NOMO-1 treated with dmso at 0.1 percent for 144 hours (cell line): ENCODE measurements around the gene ERVFRD-1.
"Not testable (repeated sequence)": the region's sequence is repeated elsewhere in the genome, so short reads cannot be mapped to it uniquely, and the experiment has no call there.

ENCODE experiments used
- DNase-seq: peaks from one replicate; lab custom pipeline; 2025; ENCODE audit not compliant: unreplicated experiment; lab: John Stamatoyannopoulos, UW

The ERVFRD-1 gene

DNA sequence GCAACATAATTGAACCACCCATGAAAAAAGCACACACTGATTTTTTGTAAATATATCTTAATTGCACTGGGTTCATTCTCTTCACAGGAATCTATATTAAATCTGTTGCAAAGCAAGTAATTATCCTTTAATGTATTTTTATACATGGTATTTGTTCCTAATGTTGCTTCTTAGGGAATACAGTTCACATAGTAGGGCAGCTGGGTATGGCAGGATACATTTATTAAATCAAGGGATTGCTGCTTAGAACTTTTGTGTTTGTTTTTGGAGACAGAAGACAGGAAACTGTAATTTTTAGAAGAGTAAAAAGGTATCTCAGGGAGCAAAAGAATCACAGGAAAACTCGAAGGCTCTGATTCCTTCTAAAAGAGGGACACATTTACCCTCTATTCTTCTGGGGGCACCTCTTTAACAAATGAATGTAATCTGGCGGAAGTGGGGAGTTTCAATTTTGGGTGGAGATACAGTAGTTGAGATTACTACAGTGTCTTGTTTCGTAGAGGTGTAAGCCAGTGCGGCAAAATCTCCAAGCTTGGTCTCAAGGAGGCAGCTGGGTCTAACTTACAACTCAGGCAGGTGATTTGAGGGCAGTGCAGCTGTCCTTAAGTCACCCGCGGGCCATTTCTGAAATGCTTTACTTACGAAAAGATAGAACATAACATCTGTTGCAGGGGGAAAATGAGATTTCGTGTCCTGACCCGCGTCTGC is 18.7 kb downstream of the ERVFRD-1 start:
- no peak for DNase-seq

DNA sequence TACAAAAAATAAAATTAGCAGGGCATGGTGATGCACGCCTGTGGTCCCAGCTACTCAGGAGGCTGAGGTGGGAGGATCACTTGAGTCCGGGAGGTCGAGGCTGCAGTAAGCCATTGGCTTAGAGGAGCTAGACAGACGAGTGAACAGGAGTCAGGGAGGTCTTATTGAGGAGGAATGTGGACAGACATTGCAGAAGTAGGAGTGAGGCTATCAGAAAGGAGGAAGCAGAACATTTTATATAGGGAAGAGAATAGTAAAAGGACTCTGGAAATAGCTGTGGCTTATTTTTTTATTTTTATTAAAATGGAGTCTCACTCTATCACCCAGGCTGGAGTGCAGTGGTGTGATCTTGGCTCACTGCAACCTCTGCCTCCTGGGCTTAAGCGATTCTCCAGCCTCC is 20.4 kb downstream of the ERVFRD-1 start:
- DNase-seq: not testable (repeated sequence)

DNA sequence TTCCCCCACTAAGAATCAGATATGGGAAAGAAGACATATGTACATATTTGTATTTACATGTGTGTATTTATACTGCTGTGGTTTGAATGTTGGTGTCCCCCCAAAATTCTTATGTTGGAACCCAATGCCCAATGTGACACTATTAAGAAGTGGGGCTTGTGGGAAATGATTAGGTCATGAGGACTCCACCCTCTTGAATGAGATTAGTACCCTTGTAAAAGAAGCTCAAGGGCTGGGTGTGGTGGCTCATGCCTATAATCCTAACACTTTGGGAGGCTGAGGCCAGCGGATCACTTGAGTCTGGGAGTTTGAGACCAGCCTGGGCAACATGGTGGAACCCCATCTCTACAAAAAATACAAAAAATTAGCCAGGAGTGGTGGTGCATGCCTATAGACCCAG is 21.8 kb downstream of the ERVFRD-1 start:
- DNase-seq: no peak

DNA sequence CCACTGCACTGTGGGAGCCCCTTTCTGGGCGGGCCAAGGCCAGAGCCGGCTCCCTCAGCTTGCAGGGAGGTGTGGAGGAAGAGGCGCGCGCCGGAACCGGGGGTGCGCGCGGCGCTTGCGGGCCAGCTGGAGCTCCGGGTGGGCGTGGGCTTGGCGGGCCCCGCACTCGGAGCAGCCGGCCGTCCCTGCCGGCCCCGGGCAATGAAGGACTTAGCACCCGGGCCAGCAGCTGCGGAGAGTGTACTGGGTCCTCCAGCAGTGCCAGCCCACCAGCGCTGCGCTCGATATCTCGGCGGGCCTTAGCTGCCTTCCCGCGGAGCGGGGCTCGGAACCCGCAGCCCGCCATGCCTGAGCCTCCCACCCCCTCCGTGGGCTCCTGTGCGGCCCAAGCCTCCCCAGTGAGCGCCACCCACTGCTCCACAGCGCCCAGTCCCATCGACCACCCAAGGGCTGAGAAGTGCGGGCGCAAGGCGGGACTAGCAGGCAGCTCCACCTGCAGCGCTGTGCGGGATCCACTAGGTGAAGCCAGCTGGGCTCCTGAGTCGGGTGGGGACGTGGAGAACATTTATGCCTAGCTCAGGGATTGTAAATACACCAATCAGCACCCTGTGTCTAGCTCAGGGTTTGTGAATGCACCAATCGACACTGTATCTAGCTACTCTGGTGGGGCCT is 24.2 kb downstream of the ERVFRD-1 start:
- not testable (repeated sequence) for DNase-seq

DNA sequence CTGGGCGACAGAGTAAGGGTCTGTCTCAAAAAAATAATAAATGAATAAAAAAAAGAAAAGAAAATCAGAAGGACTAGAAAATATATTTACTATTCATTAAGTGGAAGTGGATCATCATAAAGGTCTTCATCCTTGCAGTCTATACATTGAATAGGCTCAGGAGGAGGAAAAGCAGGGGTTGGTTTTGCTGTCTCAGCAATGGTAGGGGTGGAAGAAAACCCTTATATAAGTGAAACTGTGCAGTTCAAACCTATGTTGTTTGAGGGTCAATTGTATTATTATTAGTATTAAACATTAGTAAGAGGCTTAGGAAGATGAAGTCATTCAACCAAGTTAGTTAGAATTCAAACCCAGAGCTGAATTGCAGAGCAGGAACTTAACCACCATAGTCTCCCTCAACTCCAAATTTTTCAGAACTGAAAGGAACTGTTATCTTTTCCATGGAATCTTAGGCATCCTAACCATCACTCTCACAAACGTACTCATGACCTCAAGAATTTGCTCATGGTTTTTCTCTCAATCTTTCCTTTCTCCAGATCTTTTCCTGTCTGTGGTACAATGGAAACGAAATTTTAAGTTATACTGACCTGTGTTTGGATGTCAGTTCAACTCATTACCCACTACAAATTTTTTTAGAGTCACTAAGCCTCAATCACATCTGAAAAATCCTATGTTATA is 25.6 kb downstream of the ERVFRD-1 start:
- no peak for DNase-seq

DNA sequence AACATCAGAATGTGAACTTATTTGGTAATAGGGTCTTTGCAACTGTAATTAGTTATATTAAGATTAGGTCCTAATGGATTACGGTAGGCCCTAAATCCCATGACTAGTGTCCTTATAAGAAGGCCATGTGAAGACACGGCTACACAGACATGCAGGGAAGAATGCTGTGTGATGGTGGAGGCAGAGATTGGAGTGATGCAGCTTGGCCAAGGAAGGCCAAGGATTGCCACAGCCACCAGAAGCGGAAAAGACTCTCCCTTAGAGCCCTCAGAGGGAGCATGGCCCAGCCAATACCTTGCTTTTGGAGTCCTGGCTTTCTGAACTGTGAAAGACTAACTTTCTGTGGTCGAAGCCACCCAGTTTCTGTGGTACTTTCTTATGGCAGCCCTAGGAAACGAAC is 27.6 kb downstream of the ERVFRD-1 start:
- DNase-seq: no peak

DNA sequence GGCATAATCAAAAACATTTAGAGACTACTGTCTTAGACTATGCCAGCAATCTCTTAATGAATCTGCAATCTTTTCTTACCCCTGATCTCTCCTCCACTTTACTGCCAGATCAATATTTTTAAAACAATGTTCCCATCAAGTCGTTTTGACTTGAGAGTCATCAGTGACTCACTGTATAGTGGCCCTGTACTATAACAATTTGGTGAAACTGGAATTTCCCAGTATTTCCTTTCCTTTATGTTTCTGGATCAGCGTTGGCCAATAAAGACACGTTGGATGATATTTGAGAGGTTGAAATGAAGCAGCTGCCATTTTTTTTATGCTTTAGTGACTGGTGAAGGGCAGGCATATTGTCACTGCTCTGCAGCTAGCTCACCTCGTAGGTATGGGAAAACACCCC is 28.0 kb downstream of the ERVFRD-1 start:
- DNase-seq: no peak

DNA sequence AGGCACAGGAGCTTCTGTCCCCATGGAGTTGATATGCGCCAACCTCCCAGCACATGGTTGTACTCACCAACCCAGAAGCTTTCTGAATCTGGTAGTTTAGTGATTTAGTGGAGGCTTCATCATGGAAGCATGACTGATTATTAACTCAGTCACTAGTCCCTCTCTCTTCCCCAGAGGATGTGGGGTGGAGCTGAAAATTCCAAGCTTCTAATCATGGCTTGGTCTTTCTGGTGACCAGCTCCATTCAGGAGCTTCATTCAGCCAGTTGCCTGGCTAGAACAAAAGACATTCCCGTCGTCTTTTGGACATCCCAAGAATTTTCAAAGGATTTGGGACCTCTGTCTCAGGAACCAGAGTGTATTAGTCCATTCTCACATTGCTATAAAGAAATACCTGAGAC is 31.2 kb downstream of the ERVFRD-1 start:
- DNase-seq: no peak

DNA sequence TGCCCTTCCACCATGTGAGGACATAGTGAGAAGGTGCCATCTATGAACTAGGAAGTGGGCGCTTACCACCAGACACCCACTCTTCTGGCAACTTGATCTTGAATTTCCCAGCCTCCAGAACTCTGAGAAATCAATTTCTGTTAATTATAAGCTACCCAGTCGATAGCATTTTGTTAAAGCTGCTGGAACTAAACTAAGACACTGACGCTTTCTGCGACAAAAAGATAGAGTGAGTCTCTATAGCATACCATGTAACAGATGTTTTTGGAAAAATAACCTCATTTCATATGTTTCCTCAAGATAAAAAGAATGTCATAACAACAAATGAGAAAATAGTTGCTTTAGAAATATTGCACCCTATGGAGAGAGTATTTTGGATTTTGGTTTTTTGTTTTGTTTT is 33.3 kb downstream of the ERVFRD-1 start:
- no peak for DNase-seq

DNA sequence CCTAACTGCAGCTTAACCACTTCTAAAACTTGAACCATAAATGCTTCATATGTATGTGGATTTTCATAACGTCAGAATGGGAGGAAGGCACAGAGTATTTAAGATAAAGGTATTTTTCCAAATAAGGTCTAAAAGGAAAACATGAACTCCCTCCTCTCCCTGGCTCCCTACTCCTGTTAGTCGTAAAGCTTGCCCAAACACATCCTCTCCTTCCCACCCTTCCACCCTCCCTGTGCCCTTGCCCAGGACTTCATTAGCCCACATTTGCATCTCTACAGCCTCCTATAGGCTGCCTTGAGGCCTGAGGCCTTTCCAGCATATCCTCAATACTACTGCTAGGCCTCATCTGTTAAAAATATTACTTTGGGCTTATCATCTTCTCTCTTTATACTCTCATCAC is 35.0 kb downstream of the ERVFRD-1 start:
- no peak for DNase-seq

DNA sequence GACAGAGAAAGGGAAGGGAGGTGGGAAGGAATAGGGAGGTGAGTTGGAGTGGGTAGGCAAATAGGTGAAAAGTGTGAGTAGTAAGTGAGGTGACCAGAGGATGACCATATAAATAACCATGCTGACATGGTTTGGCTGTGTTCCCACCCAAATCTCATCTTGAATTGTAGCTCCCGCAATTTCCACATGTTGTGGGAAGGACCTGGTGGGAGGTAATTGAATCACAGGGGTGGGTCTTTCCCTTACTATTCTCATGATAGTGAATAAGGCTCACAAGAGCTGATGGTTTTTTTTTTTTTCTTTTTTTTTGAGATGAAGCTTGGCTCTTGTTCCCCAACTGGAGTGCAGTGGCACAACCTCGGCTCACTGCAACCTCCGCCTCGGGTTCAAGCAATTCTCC is 39.4 kb downstream of the ERVFRD-1 start:
- DNase-seq: no peak

DNA sequence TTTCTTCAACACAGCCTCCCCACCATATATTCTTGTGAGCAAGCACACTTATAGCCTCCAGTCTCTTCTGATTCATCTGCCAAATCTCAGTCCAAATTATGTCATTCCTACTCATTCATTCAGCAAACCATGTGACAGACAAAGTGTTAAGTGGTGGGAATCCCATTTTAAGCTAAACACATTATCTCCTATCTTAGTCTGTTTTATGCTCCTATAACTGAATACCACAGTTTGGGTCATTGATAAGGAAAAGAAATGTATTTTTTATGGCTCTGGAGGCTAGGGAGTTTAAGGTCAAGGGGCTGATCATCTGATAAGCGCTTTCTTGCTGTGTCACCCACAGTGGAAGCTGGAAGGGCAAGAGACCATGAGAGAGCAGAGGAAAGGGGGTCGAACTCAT is 41.8 kb downstream of the ERVFRD-1 start:
- no peak for DNase-seq

DNA sequence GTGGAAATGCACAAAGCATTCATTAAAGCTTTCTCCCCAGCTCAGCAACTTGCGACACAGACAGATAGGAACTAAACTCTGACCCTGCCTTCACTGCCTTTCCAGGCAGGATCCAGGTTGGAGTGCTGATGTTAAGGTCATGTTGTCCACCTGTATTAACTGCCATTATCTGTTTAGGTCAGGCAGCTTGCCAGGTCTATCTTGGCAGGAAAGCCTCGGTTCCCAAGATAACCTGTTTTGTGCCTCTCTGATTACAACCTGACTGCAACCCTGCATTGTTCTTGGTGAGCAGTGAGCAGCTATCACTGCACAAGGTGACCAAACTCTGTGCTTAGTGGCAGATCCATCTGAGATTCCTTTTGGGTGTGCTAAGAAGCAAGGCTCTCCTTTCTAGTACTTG is 44.2 kb downstream of the ERVFRD-1 start:
- DNase-seq: no peak

DNA sequence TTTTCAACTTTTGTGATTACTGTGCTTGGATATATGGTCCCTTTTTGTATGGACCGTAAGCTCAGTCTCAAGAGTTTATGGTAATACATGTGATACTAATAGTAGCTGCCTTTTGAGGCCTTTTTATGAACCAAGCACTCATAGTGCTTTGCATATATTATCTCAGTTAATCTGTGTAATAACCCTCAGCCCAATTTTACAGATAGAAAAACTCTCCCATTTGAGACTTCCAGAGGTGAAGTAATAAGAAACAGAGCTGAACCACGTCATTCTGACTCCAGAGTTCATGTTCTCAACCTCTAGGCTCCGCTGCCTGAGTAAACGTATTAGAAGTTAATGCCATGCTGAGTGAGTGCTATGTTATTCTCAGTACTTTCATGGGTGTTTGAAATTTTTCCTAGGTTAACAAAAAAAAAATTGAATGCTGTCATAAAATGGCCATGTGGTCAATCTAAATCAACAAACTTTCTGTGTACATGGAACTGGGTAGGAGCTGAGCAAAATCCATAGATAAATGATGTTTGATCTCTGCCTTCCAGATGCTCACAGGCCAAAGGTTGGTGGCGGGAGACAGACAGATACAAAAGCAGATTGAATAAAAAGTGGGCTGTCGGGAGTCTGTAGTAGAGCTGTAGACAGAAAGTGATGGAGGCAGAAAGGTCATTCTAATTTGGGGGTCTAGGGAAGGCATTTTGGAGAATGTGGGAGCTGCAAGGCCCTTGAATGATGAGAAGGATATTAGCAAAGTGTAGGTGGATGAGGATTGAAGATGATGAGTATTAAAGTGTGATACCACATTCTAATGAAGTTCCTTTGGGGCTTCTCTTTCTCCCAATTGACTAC is 44.8 kb downstream of the ERVFRD-1 start:
- no peak for DNase-seq

DNA sequence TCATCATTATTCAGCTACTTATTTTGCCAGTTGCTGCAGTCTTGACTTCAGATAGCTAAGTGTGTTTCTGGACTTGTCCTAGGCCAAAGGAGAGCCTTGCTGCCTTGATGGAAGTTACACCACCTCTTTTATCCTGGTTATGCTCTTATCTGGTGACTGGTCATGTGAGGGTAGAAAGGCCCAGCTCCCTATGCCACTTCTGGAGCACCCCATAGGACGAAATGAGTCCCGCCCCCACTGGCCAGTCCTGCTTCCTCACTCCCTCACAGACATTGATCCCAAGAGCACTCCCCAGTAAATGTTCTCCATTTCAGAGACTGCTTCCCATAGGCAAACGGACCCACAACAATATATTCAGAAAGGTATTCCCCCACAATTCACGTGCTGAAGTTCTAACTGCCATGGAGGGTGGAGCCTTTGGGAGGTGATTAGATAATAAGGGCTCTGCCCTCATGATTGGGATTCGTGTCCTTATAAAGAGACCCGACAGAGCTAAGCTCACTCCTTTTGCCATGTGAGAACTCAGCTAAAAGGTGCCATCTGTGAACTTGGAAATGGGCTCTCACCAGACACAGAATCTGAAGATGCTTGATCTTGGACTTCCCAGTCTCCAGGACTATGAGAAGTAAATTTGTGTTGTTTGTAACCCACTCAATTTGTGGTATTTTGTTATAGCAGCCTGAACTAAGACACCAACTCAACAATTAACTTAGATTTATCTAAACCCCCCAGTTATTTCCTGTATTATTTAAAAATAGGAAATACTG is 45.9 kb downstream of the ERVFRD-1 start:
- no peak for DNase-seq

DNA sequence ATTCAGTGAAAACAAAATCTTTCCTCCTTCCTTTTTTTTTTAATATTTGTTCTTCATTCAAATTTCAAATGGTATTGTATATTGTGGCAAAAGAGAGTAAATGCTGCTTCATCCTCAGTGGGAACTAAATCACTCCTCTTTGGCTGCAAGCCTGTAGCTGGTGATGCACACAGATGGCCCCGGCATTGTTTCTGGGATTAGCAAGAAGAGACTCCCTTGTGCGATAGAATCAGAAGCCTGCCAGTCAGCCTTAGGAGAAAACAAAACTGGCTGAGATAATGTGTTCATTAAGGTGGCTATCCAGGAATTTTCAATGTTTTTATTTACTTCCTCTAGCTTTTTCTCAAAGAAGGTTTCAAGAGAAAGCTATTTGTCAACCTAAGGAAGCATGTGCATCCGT is 46.7 kb downstream of the ERVFRD-1 start:
- DNase-seq: no peak

DNA sequence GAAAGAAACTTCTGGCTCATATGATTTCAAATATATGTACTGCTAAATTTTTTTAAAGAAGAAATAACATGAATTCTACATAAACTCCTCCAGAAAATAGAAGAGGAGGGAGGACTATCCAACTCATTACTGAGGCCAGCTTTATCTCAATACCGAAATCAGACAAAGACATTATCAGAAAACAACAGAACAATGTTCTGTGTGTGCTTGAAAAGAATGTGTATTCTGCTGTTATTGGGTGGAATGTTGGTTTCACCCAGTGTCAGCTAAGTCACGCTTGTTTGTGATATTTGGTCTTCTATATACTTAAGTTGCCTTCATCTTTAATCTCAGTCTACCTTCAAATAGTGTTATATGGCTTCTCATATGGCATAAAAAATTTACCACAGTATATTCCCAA is 48.8 kb downstream of the ERVFRD-1 start:
- DNase-seq: no peak

DNA sequence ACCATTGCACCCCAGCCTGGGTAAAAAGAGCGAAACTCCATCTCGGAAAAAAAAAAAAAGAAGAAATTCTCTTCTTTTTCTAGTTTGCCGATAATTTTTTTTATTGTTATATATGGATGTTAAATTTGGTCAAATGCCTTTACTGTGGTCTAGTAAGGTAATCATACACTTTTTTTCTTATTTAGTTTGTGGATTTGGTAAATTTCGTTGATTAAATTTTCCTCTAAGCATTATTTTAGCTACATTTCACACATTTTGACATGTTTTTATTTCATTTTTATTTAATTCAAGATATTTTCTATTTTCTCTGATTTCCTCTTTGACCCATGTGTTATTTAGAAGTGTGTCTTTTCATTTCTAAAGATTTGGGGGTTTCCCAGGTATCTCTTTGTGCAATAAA is 49.4 kb downstream of the ERVFRD-1 start:
- DNase-seq: no peak

DNA sequence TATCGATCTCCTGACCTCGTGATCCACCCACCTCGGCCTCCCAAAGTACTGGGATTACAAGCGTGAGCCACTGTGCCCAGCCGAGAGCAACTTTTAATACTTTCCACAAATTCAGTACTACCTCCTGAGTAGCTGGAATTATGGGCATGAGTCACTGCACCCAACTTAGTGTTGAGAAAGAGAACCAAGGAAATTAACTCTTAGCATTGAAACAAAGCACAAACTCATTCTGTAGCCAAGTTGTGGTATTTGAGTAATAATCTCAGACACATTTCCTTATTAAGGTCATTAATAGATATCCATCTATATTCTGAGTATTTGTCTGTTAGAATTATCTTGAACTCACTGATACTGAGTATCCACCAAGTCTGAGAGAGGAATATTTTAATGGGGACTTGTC is 53.1 kb downstream of the ERVFRD-1 start:
- DNase-seq: no peak

DNA sequence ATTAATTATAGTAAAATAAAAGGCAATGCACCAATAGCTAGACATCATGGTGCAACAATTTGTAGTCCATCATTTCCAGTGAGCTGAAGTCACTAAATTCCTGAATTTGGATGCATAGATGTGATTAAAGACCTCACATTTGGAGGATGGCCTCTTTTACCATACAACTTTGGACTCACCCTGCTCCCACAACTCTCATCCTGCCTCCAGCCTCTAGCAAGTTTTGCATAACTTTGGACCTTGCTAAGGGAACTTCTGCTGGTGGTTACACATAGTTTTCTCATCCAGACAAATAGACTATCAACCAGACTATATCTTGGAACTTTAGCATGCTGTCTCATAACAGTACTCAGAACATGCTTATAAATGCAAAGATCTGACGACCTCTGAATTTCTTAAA is 54.7 kb downstream of the ERVFRD-1 start:
- DNase-seq: no peak

DNA sequence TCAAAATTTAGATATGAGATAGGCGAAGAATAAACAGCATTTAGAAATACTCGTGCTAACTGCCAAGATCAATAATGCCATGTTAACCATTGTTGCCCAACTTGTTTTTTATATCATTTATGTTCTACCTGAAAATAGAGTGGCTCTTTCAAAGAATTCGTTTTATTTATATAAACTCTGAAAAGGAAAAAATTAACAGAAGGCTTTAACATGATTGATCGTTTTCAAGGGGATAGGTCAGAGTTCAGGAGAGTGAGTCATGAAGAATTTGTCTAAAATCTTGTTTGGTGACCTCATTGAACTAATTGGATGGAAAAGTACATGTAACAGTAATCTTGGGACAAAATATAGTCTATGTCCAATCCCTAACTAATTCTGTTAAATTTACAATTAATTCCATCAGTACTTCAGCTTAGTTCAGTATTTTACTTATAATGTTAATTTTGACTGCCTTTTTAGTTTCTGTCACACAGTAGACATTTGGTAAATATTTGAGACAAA is 56.3 kb downstream of the ERVFRD-1 start:
- no peak for DNase-seq
